PC-3 (cell line): ENCODE measurements around the gene SH2B3.
"Not testable (repeated sequence)": the region's sequence is repeated elsewhere in the genome, so short reads cannot be mapped to it uniquely, and the experiment has no call there.

Source experiments
- EZH2 ChIP-seq: fragments of 300-600 bp; sonication (generic); IDR thresholded peaks from one replicate; pipeline ENCODE4 v1.6.1; 2017; ENCODE audit warnings: antibody characterized with exemption, mild to moderate bottlenecking, low read length; ENCODE audit not compliant: unreplicated experiment
- EZH2phosphoT487 ChIP-seq: fragments of 300-600 bp; sonication (generic); IDR thresholded peaks from 2 replicates; pipeline ENCODE4 v1.6.1; 2018; ENCODE audit warnings: mild to moderate bottlenecking, antibody characterized with exemption, low read length, borderline replicate concordance
- TF ChIP-seq, protein P1 (sequence below): fragments of 300-600 bp; sonication (generic); conservative IDR thresholded peaks from 2 replicates; pipeline ENCODE4 v1.5.1; 2017; ENCODE audit warnings: antibody characterized with exemption, low read depth, mild to moderate bottlenecking, low read length

DNA sequence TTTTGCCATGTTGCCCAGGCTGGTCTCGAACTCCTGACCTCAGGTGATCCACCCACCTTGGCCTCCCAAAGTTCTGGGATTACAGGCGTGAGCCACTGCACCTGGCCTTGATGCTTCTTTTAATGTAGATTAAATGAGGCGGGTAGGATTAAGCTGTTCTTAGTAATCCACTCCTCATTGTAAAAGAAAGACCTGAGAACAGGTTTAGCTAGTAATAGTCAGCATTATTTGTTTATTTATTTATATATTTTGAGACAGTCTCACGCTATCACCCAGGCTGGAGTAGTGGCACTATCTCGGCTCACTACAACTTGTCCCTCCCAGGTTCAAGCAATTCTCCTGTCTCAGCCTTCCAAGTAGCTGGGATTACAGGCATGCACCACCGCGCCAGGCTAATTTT, 9.5 kb upstream of the SH2B3 start:
- TF ChIP-seq, protein P1, sequence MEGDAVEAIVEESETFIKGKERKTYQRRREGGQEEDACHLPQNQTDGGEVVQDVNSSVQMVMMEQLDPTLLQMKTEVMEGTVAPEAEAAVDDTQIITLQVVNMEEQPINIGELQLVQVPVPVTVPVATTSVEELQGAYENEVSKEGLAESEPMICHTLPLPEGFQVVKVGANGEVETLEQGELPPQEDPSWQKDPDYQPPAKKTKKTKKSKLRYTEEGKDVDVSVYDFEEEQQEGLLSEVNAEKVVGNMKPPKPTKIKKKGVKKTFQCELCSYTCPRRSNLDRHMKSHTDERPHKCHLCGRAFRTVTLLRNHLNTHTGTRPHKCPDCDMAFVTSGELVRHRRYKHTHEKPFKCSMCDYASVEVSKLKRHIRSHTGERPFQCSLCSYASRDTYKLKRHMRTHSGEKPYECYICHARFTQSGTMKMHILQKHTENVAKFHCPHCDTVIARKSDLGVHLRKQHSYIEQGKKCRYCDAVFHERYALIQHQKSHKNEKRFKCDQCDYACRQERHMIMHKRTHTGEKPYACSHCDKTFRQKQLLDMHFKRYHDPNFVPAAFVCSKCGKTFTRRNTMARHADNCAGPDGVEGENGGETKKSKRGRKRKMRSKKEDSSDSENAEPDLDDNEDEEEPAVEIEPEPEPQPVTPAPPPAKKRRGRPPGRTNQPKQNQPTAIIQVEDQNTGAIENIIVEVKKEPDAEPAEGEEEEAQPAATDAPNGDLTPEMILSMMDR, result not testable (repeated sequence)
- TF ChIP-seq EZH2, EZH2phosphoT487: not testable (repeated sequence)
